COLO668 (cell line): ENCODE measurements around the gene TUBAL3.

Experiments used
- DNase-seq: peaks from one replicate; lab custom pipeline; 2025; ENCODE audit not compliant: unreplicated experiment; lab: John Stamatoyannopoulos, UW

Gene TUBAL3

DNA sequence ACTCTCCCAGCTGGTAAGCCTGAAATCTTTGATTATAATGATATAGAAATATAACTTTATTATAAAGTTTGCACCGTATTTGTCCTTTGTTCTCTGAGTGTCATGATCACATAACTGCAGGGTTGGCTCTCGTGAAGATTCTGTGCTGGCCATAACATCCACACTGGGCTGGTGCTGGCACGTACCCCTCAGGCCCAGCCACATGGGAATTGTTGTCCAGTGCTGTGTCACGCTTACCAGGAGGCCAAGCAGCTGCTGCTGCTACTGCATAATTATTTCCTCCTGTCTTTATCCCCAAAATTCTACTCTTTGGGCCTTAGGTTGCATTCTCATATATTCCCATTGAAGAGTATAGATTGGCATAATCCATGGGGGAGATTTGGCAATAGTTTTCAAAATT is 60.6 kb downstream of the TUBAL3 start:
- DNase-seq = no peak

GRCh38 chr10:5343561-5343960 is 61.1 kb downstream of the TUBAL3 start:
- no peak for DNase-seq
